IMR-90 (cell line): ENCODE measurements around the gene PAFAH1B2. TPM values are rescaled to one million over a fixed set of nuclear protein-coding genes. Genes with fewer than 3 reads are reported as not detected.

Source experiments
- ATAC-seq: fragments of 200-7000 bp; cut with Tn5 transposase; 2 replicates; pipeline ENCODE4 v1.9.1; 2020; ENCODE audit warnings: low read depth, mild to moderate bottlenecking, moderate library complexity
- BruUV-seq: library from RNA; stranded (reverse); fragments of 400-500 nt; replicated peaks from 2 replicates; lab custom pipeline; 2021; lab: Mats Ljungman, UMichigan
- CTCF ChIA-PET: fragments of 300-600 bp; formaldehyde crosslinking; extraction: SDS; loops from one replicate; lab custom pipeline; 2021; ENCODE audit warnings: antibody characterized with exemption; lab: Yijun Ruan, JAX
- POLR2A ChIA-PET: fragments of 300-600 bp; sonication (Branson Sonifier 250); formaldehyde crosslinking; loops from one replicate; lab custom pipeline; 2022; ENCODE audit warnings: antibody characterized with exemption; ENCODE audit not compliant: unreplicated experiment; lab: Charles Lee
- DNase-seq: peaks from one replicate; pipeline ENCODE4 v3.0.0; 2013
- H2AFZ ChIP-seq: replicated peaks from 2 replicates; pipeline ENCODE3; 2013; ENCODE audit warnings: low read length, mild to moderate bottlenecking; ENCODE audit not compliant: poor library complexity
- H2AK5ac ChIP-seq: 2 replicates; pipeline ENCODE4 v1.6.1; 2013; ENCODE audit warnings: low read depth, low read length, inconsistent platforms
- H2AK9ac ChIP-seq: replicated peaks from 2 replicates; pipeline ENCODE3; 2013; ENCODE audit warnings: mild to moderate bottlenecking, low read depth, low read length, moderate library complexity; ENCODE audit not compliant: poor library complexity
- H2BK120ac ChIP-seq: 2 replicates; pipeline ENCODE4 v1.6.1; 2013; ENCODE audit warnings: low read depth, low read length, inconsistent platforms
- H2BK15ac ChIP-seq: 3 replicates; pipeline ENCODE4 v1.6.1; 2013; ENCODE audit warnings: low read depth, low read length, inconsistent platforms
- H2BK20ac ChIP-seq: 2 replicates; pipeline ENCODE4 v1.6.1; 2013; ENCODE audit warnings: low read depth, mild to moderate bottlenecking, inconsistent platforms, low read length, moderate library complexity
- H2BK5ac ChIP-seq: 2 replicates; pipeline ENCODE4 v1.6.1; 2013; ENCODE audit warnings: mild to moderate bottlenecking, low read depth, low read length, inconsistent platforms; ENCODE audit not compliant: poor library complexity, severe bottlenecking
- H3K14ac ChIP-seq: replicated peaks from 2 replicates; pipeline ENCODE4 v1.6.1; 2013; ENCODE audit warnings: low read depth, low read length, inconsistent platforms
- H3K18ac ChIP-seq: 2 replicates; pipeline ENCODE4 v1.6.1; 2013; ENCODE audit warnings: low read depth, low read length, control low read depth
- H3K23ac ChIP-seq: 2 replicates; pipeline ENCODE4 v1.6.1; 2013; ENCODE audit warnings: low read depth, low read length, inconsistent platforms
- H3K27ac ChIP-seq: 2 replicates; pipeline ENCODE4 v1.5.1; 2013; ENCODE audit warnings: mild to moderate bottlenecking, control low read depth, low read length; ENCODE audit not compliant: insufficient read depth
- H3K27me3 ChIP-seq: 2 replicates; pipeline ENCODE4 v1.6.1; 2013; ENCODE audit warnings: low read length; ENCODE audit not compliant: control insufficient read depth, insufficient read depth
- H3K36me3 ChIP-seq: 2 replicates; pipeline ENCODE4 v1.6.1; 2013; ENCODE audit warnings: low read length, mixed read lengths; ENCODE audit not compliant: control insufficient read depth, insufficient read depth
- H3K4ac ChIP-seq: 2 replicates; pipeline ENCODE4 v1.6.1; 2013; ENCODE audit warnings: low read depth, low read length, inconsistent platforms
- H3K4me1 ChIP-seq: 2 replicates; pipeline ENCODE4 v1.6.1; 2013; ENCODE audit warnings: low read length, mixed read lengths; ENCODE audit not compliant: control insufficient read depth, insufficient read depth
- H3K4me2 ChIP-seq: 2 replicates; pipeline ENCODE4 v1.6.1; 2013; ENCODE audit warnings: low read depth, mild to moderate bottlenecking, control low read depth, low read length, moderate library complexity
- H3K4me3 ChIP-seq: 2 replicates; pipeline ENCODE4 v1.5.1; 2013; ENCODE audit warnings: low read depth, mild to moderate bottlenecking, control low read depth, low read length, moderate library complexity; ENCODE audit not compliant: insufficient read depth
- H3K56ac ChIP-seq: 2 replicates; pipeline ENCODE4 v1.6.1; 2013; ENCODE audit warnings: low read length, inconsistent platforms; ENCODE audit not compliant: insufficient read depth; ENCODE audit errors: extremely low read depth
- H3K79me1 ChIP-seq, 2 experiments: 2 replicates each; pipeline ENCODE4 v1.6.1; 2013; ENCODE audit warnings: low read length in 2 of 2, inconsistent platforms in 1 of 2, low read depth in 1 of 2
- H3K9ac ChIP-seq: 2 replicates; pipeline ENCODE4 v1.6.1; 2013; ENCODE audit warnings: low read depth, low read length, control low read depth
- H3K9me1 ChIP-seq: 2 replicates; pipeline ENCODE4 v1.6.1; 2013; ENCODE audit warnings: low read length, inconsistent platforms; ENCODE audit not compliant: insufficient read depth
- H3K9me3 ChIP-seq: 2 replicates; pipeline ENCODE4 v1.6.1; 2013; ENCODE audit warnings: low read length; ENCODE audit not compliant: control insufficient read depth, insufficient read depth
- H4K20me1 ChIP-seq: 2 replicates; pipeline ENCODE4 v1.6.1; 2013; ENCODE audit warnings: low read length, inconsistent platforms; ENCODE audit not compliant: insufficient read depth
- H4K5ac ChIP-seq: 2 replicates; pipeline ENCODE4 v1.6.1; 2013; ENCODE audit warnings: mild to moderate bottlenecking, low read depth, low read length, control low read depth
- H4K8ac ChIP-seq, 2 experiments: 2 replicates each; pipeline ENCODE4 v1.6.1; 2013; ENCODE audit warnings: low read depth in 2 of 2, low read length in 2 of 2, control low read depth in 1 of 2, inconsistent platforms in 1 of 2
- H4K91ac ChIP-seq: 2 replicates; pipeline ENCODE4 v1.6.1; 2013; ENCODE audit warnings: low read depth, low read length, inconsistent platforms; ENCODE audit not compliant: insufficient read depth
- CHD1 ChIP-seq: IDR thresholded peaks from 2 replicates; pipeline ENCODE4 v1.6.1; 2012; ENCODE audit warnings: low read depth, low read length, improper control_type of control experiment
- POLR2A ChIP-seq: IDR thresholded peaks from 2 replicates; pipeline ENCODE4 v1.6.1; 2012; ENCODE audit warnings: mild to moderate bottlenecking, low read depth, low read length
- RAD21 ChIP-seq: IDR thresholded peaks from 2 replicates; pipeline ENCODE4 v1.6.1; 2012; ENCODE audit warnings: low read length, improper control_type of control experiment
- SMC3 ChIP-seq: fragments of 150-350 bp; IDR thresholded peaks from 2 replicates; pipeline ENCODE4 v1.6.1; 2016; ENCODE audit warnings: low read depth, mild to moderate bottlenecking, antibody characterized with exemption, low read length, moderate library complexity
- WGBS, 2 experiments: methylation state at CpG; one replicate each; pipeline versions ENCODE4 v1.1.5 to v1.1.7; 2013; ENCODE audit warnings: missing lambda C conversion rate in 2 of 2; ENCODE audit not compliant: insufficient read length in 1 of 2; ENCODE audit errors: extremely low coverage in 2 of 2; 5-methylcytosine and 5-hydroxymethylcytosine counted together
- dilution Hi-C: fragments of 300-500 bp; cut with HindIII; formaldehyde crosslinking; loops from one replicate; pipeline ENCODE4 v1.14.3; 2018; ENCODE audit warnings: low sequenced_read_pairs; ENCODE audit not compliant: unreplicated experiment
- in situ Hi-C: fragments of 300-500 bp; cut with MboI; formaldehyde crosslinking; loops from 3 replicates; pipeline ENCODE4 v1.14.3; 2019; ENCODE audit warnings: low sequenced_read_pairs, inconsistent platforms, mixed read lengths
- intact Hi-C: fragments of 100-400 bp; cut with micrococcal nuclease; formaldehyde crosslinking; loops from 2 replicates; pipeline ENCODE4 v1.10.0; 2022
- polyA plus RNA-seq, 3 experiments: library from polyadenylated mRNA; depleted of rRNA; stranded (reverse); fragments of >200 nt; gene quantifications; 2 replicates each; pipeline ENCODE4 v1.2.3, GENCODE V29; 2012; ENCODE audit warnings: low replicate concordance in 1 of 3
- total RNA-seq: library from RNA; depleted of rRNA; stranded (reverse); fragments of >200 nt; gene quantifications from 2 replicates; pipeline ENCODE4 v1.2.3, GENCODE V29; 2012
- TF ChIP-seq, protein P1 (sequence below): fragments of 150-350 bp; IDR thresholded peaks from 2 replicates; pipeline ENCODE4 v1.6.1; 2017; ENCODE audit warnings: mild to moderate bottlenecking, antibody characterized with exemption, low read length, low read depth

The PAFAH1B2 gene
- total and polyA plus RNA-seq, 2 of the 4 experiments (the other 2 are of a cell fraction): 29.8 to 280 TPM

DNA sequence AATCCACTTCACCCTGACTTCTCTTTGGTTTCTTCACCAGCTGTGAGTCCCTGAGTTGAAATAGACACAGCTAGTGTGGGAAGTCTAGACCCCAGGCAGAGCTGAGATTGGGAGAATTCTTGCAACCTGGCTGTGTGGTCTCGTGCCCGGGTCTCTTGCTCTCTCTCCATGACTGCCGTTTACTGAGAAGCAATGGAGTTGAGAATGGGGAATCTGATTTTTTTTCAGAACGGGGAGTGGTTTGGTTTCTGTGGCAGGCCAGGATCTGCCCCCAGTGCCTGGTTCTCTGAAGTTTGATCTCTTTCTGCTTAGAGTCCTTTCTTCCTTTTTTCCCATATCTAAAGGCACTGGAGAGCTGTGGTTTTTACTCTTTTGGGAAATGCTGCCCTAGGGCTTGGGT, 35.9 kb downstream of the PAFAH1B2 start:
- in situ Hi-C loops (no loop called here), dilution Hi-C loops (no loop called here)

More for the DNA sequence above, 35.9 kb downstream of the PAFAH1B2 start:
- Histone ChIP-seq H3K14ac (peak overlapping the region; percentile 87; the same call in 1 of the 2 replicates), H3K4me2 (peak overlapping the region; percentile 86), H3K23ac (peak overlapping the region; percentile 93), H3K9me3 (no peaks in the 10 kb centered on the region), H3K36me3 (peaks cover 16% of the 10 kb centered on the region), H4K5ac (peak overlapping the region; percentile 19; the same call in 1 of the 2 replicates), H4K91ac (peak overlapping the region; percentile 69), H3K27ac (peak overlapping the region; percentile 93; the same call in 1 of the 2 replicates), H3K56ac (peak overlapping the region; percentile 36; the same call in 1 of the 2 replicates), H3K18ac (no peak overlapping the region), H2AK9ac (peak overlapping the region; percentile 78), H3K27me3 (no peaks in the 10 kb centered on the region), H3K79me1 (peaks cover 21 to 38% of the 10 kb centered on the region in 2 experiments), H2AK5ac (peak overlapping the region; percentile 74; the same call in 1 of the 2 replicates), H2BK5ac (peak overlapping the region; percentile 71), H3K4me3 (peak overlapping the region; percentile 87), H4K8ac (peak overlapping the region; percentile 64 to 69), H3K4me1 (peaks cover 13% of the 10 kb centered on the region), H2BK15ac (0 out of 3 replicates have a peak overlapping the region, but pooled peaks have one; percentile 34), H3K9ac (peak overlapping the region; percentile 91), H3K9me1 (peaks cover 9% of the 10 kb centered on the region), H2BK20ac (peak overlapping the region; percentile 23; the same call in 1 of the 2 replicates), H3K4ac (peak overlapping the region; percentile 89), H4K20me1 (no peaks in the 10 kb centered on the region; the same call in none of the 2 replicates), H2AFZ (peak overlapping the region; percentile 49), H2BK120ac (peak overlapping the region; percentile 15; the same call in 1 of the 2 replicates)
- intact Hi-C loops: no loop called here
- ATAC-seq (no peak), DNase-seq (no peak)
- TF ChIP-seq CHD1: no peak
- no peak for TF ChIP-seq RAD21
- TF ChIP-seq, protein P1, sequence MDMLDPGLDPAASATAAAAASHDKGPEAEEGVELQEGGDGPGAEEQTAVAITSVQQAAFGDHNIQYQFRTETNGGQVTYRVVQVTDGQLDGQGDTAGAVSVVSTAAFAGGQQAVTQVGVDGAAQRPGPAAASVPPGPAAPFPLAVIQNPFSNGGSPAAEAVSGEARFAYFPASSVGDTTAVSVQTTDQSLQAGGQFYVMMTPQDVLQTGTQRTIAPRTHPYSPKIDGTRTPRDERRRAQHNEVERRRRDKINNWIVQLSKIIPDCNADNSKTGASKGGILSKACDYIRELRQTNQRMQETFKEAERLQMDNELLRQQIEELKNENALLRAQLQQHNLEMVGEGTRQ: no peak
- TF ChIP-seq SMC3: no peak
- no peak for TF ChIP-seq POLR2A
- CTCF ChIA-PET: interaction anchor here (1.1 to 1.4 kb wide), 4 partner anchors 10 to 32 kb away, joined by 3 to 6 read pairs (median 5); no protein-coding TSS in a partner anchor
- 51% methylated on average over 3 of the region's 4 CpGs; no CpG with 5 or more reads in 1 of the 2 experiments for WGBS, 2 experiments
- POLR2A ChIA-PET: interaction anchor here (0.6 to 1.1 kb wide), 3 partner anchors 14 to 24 kb away, joined by 3 to 5 read pairs (median 4); no protein-coding TSS in a partner anchor
- no TSS peak for BruUV-seq
